Liver (tissue), 9 donors: ENCODE data around the gene ATP2B2. TPM values are rescaled to one million over a fixed set of nuclear protein-coding genes. Genes with fewer than 3 reads are reported as not detected.

Experiments
- DNase-seq: peaks from one replicate; pipeline ENCODE4 v3.0.0-alpha.2; 2017; ENCODE audit warnings: low spot score
- H3K27ac ChIP-seq, 2 donors: one replicate each; pipeline ENCODE4 v1.7.0; 2013; ENCODE audit warnings: inconsistent platforms in 2 of 2, low read length in 2 of 2, control low read depth in 1 of 2, low read depth in 1 of 2, mild to moderate bottlenecking in 1 of 2
- H3K27me3 ChIP-seq, 4 donors: one replicate each; pipeline versions ENCODE4 v1.6.1 to v1.7.0; 2013; ENCODE audit warnings: low read length in 3 of 4, inconsistent platforms in 1 of 4, mild to moderate bottlenecking in 1 of 4, moderate library complexity in 1 of 4; ENCODE audit not compliant: control insufficient read depth in 4 of 4, insufficient read depth in 4 of 4
- H3K36me3 ChIP-seq, 4 donors: one replicate each; pipeline versions ENCODE4 v1.6.1 to v1.7.0; 2013; ENCODE audit warnings: low read length in 3 of 4, mild to moderate bottlenecking in 3 of 4, low read depth in 1 of 4, moderate library complexity in 1 of 4; ENCODE audit not compliant: control insufficient read depth in 4 of 4, insufficient read depth in 3 of 4
- H3K4me1 ChIP-seq, 4 donors: one replicate each; pipeline versions ENCODE4 v1.6.1 to v1.7.0; 2013; ENCODE audit warnings: low read length in 3 of 4, mild to moderate bottlenecking in 3 of 4, moderate library complexity in 1 of 4; ENCODE audit not compliant: control insufficient read depth in 4 of 4, insufficient read depth in 4 of 4
- H3K4me3 ChIP-seq, 3 donors: one replicate each; pipeline versions ENCODE4 v1.6.1 to v1.7.0; 2013; ENCODE audit warnings: low read length in 3 of 3, control low read depth in 1 of 3, low read depth in 1 of 3, mild to moderate bottlenecking in 1 of 3
- H3K9ac ChIP-seq, 2 donors: one replicate each; pipeline ENCODE4 v1.7.0; 2013; ENCODE audit warnings: low read length in 2 of 2, mild to moderate bottlenecking in 2 of 2, moderate library complexity in 2 of 2, control low read depth in 1 of 2, low read depth in 1 of 2
- H3K9me3 ChIP-seq, 4 donors: one replicate each; pipeline versions ENCODE4 v1.6.1 to v1.7.0; 2013; ENCODE audit warnings: low read length in 3 of 4; ENCODE audit not compliant: control insufficient read depth in 4 of 4
- ATF3 ChIP-seq: IDR thresholded peaks from 2 replicates; pipeline ENCODE4 v1.6.1; 2016; ENCODE audit warnings: antibody characterized with exemption
- EGR1 ChIP-seq, 2 donors: IDR thresholded peaks; 2 replicates each; pipeline ENCODE4 v1.6.1; 2016 to 2018; ENCODE audit warnings: antibody characterized with exemption in 2 of 2, low read depth in 2 of 2
- FOXA1 ChIP-seq: IDR thresholded peaks from 2 replicates; pipeline ENCODE4 v1.6.1; 2016; ENCODE audit warnings: antibody characterized with exemption
- HNF4A ChIP-seq, 2 donors: conservative IDR thresholded peaks; 2 replicates each; pipeline ENCODE4 v1.6.1; 2016; ENCODE audit warnings: antibody characterized with exemption in 2 of 2, mild to moderate bottlenecking in 2 of 2
- HNF4G ChIP-seq: IDR thresholded peaks from 2 replicates; pipeline ENCODE4 v1.6.1; 2016; ENCODE audit warnings: antibody characterized with exemption
- MAX ChIP-seq: IDR thresholded peaks from 2 replicates; pipeline ENCODE4 v1.6.1; 2016; ENCODE audit warnings: antibody characterized with exemption
- NR2F2 ChIP-seq: IDR thresholded peaks from 2 replicates; pipeline ENCODE4 v1.6.1; 2016; ENCODE audit warnings: antibody characterized with exemption
- RXRA ChIP-seq, 2 donors: IDR thresholded peaks; 2 replicates each; pipeline ENCODE4 v1.6.1; 2017 to 2018; ENCODE audit warnings: antibody characterized with exemption in 2 of 2, mild to moderate bottlenecking in 1 of 2
- SP1 ChIP-seq: IDR thresholded peaks from 2 replicates; pipeline ENCODE4 v1.6.1; 2018; ENCODE audit warnings: antibody characterized with exemption, mild to moderate bottlenecking
- YY1 ChIP-seq: IDR thresholded peaks from 2 replicates; pipeline ENCODE4 v1.6.1; 2016; ENCODE audit warnings: antibody characterized with exemption, mild to moderate bottlenecking
- ZBTB33 ChIP-seq: IDR thresholded peaks from 2 replicates; pipeline ENCODE4 v1.6.1; 2016; ENCODE audit warnings: antibody characterized with exemption
- WGBS: extraction: QIAGEN DNeasy Blood & Tissue Kit; methylation state at CpG from one replicate; pipeline ENCODE4 v1.1.7; 2013; 5-methylcytosine and 5-hydroxymethylcytosine counted together
- polyA plus RNA-seq, 2 donors: library from polyadenylated mRNA; stranded (reverse) in 1 of 2; unstranded in 1 of 2; fragments of 200-250 nt in 1 of 2; fragments of >200 nt in 1 of 2; fragmentation: Nextera tagmentation in 1 of 2; extraction: Ambion mirVana in 1 of 2; gene quantifications; one replicate each; pipeline versions ENCODE4 v1.2.1 to v1.2.3, GENCODE V29; 2013 to 2015
- total RNA-seq, 2 donors: library from RNA; depleted of rRNA; stranded (reverse); fragments of >200 nt; gene quantifications; one replicate each; pipeline ENCODE4 v1.2.3, GENCODE V29; 2014
- donor health status: healthy.
- donor health status: healthy.
- donor health status: healthy.
- donor health status: healthy.
- donor health status: healthy.

ATP2B2 gene
- total and polyA plus RNA-seq, 4 donors = 10.4 to 27.8 (median 20.7) TPM

GRCh38 chr3:10337323-10338163 is 167.8 kb downstream of the ATP2B2 start:
- H3K9ac ChIP-seq = no peak overlapping the region
- H3K4me1 ChIP-seq = no peaks in the 10 kb centered on the region
- 83% methylated on average over 20 of the region's 20 CpGs for WGBS
- no peaks in the 10 kb centered on the region for H3K27me3 ChIP-seq
- no peak overlapping the region for H3K4me3 ChIP-seq
- H3K9me3 ChIP-seq = no peaks in the 10 kb centered on the region
- TF ChIP-seq ZBTB33 (no peak), HNF4A (conservative IDR thresholded peaks at IDR 0.05) (no peak), SP1 (no peak), FOXA1 (no peak), RXRA (IDR thresholded peaks at IDR 0.05) (no peak), EGR1 (IDR thresholded peaks at IDR 0.05; ENCODE audit: low read depth in 2 of 2) (no peak), ATF3 (no peak), YY1 (no peak)
- no peak overlapping the region for H3K27ac ChIP-seq
- peaks cover 12 to 83% (median 33%) of the 10 kb centered on the region in 4 donors for H3K36me3 ChIP-seq
- no peak for DNase-seq

GRCh38 chr3:10336761-10337160 is 168.6 kb downstream of the ATP2B2 start:
- Histone ChIP-seq H3K4me3 (no peak overlapping the region), H3K27ac (no peak overlapping the region), H3K9ac (no peak overlapping the region), H3K36me3 (peaks cover 12 to 83% (median 34%) of the 10 kb centered on the region in 4 donors), H3K27me3 (no peaks in the 10 kb centered on the region), H3K4me1 (no peaks in the 10 kb centered on the region), H3K9me3 (no peaks in the 10 kb centered on the region)
- TF ChIP-seq NR2F2 (no peak), HNF4G (no peak), MAX (no peak), ATF3 (no peak)
- no peak for DNase-seq
- 95% methylated on average over 11 of the region's 11 CpGs for WGBS

- no peaks in the 10 kb centered on the region for H3K4me1 ChIP-seq
- DNase-seq = no peak
- H3K36me3 ChIP-seq = peaks cover 12 to 81% (median 32%) of the 10 kb centered on the region in 4 donors
- H3K27me3 ChIP-seq = no peaks in the 10 kb centered on the region
- no peaks in the 10 kb centered on the region for H3K9me3 ChIP-seq
- TF ChIP-seq EGR1 (IDR thresholded peaks at IDR 0.05; ENCODE audit: low read depth in 2 of 2) (no peak), HNF4G (no peak), SP1 (no peak), RXRA (IDR thresholded peaks at IDR 0.05) (no peak), FOXA1 (no peak)
- WGBS = 94% methylated on average over 29 of the region's 29 CpGs
- no peak overlapping the region for H3K9ac ChIP-seq
- no peak overlapping the region for H3K4me3 ChIP-seq
- H3K27ac ChIP-seq = no peak overlapping the region
Measured at GRCh38 chr3:10335871-10336622, 169.3 kb downstream of the ATP2B2 start.
